Kidney epithelial cell (primary cell): ENCODE data around the gene RND3. TPM values are rescaled to one million over a fixed set of nuclear protein-coding genes. Genes with fewer than 3 reads are reported as not detected.

Experiments used
- DNase-seq: peaks from one replicate; pipeline ENCODE4 v3.0.0-alpha.2; 2010; ENCODE audit warnings: low read depth
- H3K27me3 ChIP-seq: 2 replicates; pipeline ENCODE4 v1.6.0; 2011; ENCODE audit warnings: low read length; ENCODE audit not compliant: control insufficient read depth, insufficient read depth
- H3K36me3 ChIP-seq: 2 replicates; pipeline ENCODE4 v1.5.1; 2011; ENCODE audit warnings: low read length; ENCODE audit not compliant: control insufficient read depth, insufficient read depth
- H3K4me3 ChIP-seq: 2 replicates; pipeline ENCODE4 v1.5.1; 2011; ENCODE audit warnings: low read depth, mild to moderate bottlenecking, control low read depth, low read length
- total RNA-seq: library from RNA; depleted of rRNA; stranded (reverse); fragments of >200 nt; gene quantifications from 2 replicates; pipeline ENCODE4 v1.2.3, GENCODE V29; 2015
- TF ChIP-seq, protein P1 (sequence below): IDR thresholded peaks from 2 replicates; pipeline ENCODE4 v1.5.1; 2011; ENCODE audit warnings: mild to moderate bottlenecking, moderate library complexity, low read length, control low read depth, inconsistent platforms; ENCODE audit not compliant: insufficient read depth, poor library complexity, severe bottlenecking

The RND3 gene
- total RNA-seq, 1 donor from 2014 or later: 259 TPM

GRCh38 chr2:150485114-150485870 is 2.2 kb downstream of the RND3 start:
- DNase-seq: no peak
- TF ChIP-seq, protein P1, sequence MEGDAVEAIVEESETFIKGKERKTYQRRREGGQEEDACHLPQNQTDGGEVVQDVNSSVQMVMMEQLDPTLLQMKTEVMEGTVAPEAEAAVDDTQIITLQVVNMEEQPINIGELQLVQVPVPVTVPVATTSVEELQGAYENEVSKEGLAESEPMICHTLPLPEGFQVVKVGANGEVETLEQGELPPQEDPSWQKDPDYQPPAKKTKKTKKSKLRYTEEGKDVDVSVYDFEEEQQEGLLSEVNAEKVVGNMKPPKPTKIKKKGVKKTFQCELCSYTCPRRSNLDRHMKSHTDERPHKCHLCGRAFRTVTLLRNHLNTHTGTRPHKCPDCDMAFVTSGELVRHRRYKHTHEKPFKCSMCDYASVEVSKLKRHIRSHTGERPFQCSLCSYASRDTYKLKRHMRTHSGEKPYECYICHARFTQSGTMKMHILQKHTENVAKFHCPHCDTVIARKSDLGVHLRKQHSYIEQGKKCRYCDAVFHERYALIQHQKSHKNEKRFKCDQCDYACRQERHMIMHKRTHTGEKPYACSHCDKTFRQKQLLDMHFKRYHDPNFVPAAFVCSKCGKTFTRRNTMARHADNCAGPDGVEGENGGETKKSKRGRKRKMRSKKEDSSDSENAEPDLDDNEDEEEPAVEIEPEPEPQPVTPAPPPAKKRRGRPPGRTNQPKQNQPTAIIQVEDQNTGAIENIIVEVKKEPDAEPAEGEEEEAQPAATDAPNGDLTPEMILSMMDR: peak; percentile 20
- no peaks in the 10 kb centered on the region for H3K36me3 ChIP-seq
- H3K4me3 ChIP-seq: peak overlapping the region; percentile 91
- H3K27me3 ChIP-seq: no peaks in the 10 kb centered on the region

- Histone ChIP-seq H3K4me3 (peak overlapping the region; percentile 91), H3K36me3 (no peaks in the 10 kb centered on the region), H3K27me3 (no peaks in the 10 kb centered on the region)
- TF ChIP-seq, protein P1: no peak
- DNase-seq: no peak
These were observed 2.9 kb downstream of the RND3 start for GRCh38 chr2:150484461-150485021.

DNA sequence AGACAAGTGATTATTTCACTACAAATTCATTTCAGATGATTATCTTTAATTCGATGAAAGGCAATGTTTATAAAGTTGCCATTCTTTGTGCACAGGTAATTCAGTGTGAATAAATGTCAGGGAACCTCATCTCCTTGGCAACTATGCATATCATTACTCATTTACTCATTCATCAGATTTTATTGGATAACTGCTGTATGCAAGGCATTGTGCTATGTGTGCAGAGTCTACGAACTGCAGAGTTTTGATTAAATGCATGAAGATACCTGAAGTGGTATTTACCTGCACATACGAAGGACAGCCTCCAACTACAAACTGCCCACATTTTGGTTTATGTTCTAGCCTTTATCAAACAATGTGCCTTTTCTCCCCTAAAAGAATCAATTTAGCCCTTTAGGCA is 3.5 kb downstream of the RND3 start:
- DNase-seq: no peak
- peak overlapping the region; percentile 91 for H3K4me3 ChIP-seq
- no peaks in the 10 kb centered on the region for H3K27me3 ChIP-seq
- TF ChIP-seq, protein P1: no peak
- no peaks in the 10 kb centered on the region for H3K36me3 ChIP-seq

DNA sequence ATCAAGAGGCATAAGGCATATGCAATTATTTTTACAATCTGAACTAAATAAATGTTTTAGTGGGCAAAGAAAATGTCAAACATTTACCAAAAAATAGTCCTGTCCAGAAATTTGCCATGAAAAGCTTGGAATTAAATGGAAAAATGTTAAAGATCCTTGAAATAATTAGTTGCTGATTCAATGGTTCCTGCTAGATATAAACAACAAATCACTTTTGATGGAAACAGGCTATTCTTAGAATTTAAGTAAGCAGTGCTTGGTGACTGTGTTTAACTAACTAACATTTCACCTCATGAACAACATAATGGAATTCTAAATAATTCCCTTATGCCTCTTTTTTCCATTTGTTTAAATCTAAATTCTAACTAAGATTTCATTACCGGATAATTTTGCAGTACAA is 3.9 kb downstream of the RND3 start:
- Histone ChIP-seq H3K27me3 (no peaks in the 10 kb centered on the region), H3K36me3 (no peaks in the 10 kb centered on the region), H3K4me3 (no peak overlapping the region)
- DNase-seq: no peak
- TF ChIP-seq, protein P1: no peak

- TF ChIP-seq, protein P1: no peak
- DNase-seq: no peak
- no peak overlapping the region for H3K4me3 ChIP-seq
- H3K36me3 ChIP-seq: no peaks in the 10 kb centered on the region
- H3K27me3 ChIP-seq: no peaks in the 10 kb centered on the region
These were observed 4.6 kb downstream of the RND3 start for GRCh38 chr2:150482667-150483400.
